Umbilical cord (tissue), 2 donors: ENCODE measurements around the gene DIAPH1. TPM values are rescaled to one million over a fixed set of nuclear protein-coding genes. Genes with fewer than 3 reads are reported as not detected.
A peak's percentile ranks its signal among the peaks of the same experiment; 100 is the strongest.

Experiments
- DNase-seq: peaks from one replicate; pipeline ENCODE4 v3.0.0-alpha.2; 2015; ENCODE audit warnings: low spot score
- total RNA-seq: library from RNA; depleted of rRNA; stranded (reverse); fragments of >200 nt; gene quantifications from one replicate; pipeline ENCODE4 v1.2.3, GENCODE V29; 2014; ENCODE audit warnings: low replicate concordance; ENCODE audit not compliant: insufficient read depth

Gene DIAPH1
- 16.9 TPM for total RNA-seq

DNA sequence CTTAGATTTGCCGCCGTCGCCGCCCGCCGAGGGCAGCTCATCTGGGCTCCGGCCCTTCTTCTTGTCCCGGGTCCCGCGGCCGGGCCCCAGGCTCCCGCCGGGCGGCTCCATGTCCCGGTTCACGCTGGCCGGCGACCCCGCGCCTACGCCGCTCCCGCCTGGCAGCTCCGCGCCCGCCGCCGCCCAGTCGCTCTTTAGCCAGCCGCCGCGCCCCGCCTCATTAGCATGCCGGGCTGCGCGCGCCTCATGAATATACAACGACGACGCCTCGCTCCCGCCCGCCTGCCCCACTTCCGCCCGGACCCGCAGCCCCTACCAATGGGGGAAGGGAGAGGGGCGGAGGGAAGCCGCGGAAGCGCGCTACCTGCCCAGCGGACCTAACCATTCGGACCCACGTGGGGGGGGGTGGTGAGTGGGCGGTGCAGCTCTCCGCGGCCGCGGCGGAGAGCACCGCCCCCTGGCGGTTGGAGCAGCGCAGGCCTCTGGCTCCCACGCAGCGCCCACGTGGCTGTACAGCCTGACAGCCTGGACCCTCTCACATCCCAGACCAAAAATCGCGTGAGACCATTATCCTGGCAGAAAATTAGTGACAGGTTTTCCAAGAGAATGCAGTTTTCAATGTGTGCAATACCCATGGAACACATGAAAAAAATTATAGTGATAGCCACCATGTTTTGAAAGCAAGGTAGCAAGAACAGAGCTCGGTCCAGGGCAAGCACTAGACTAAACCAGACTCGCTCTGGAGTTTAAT, at the start of gene DIAPH1:
Gene DIAPH1 (minus strand): TSS at position 197 of the 751 bp plus-strand sequence. CDS start 86 bp downstream, at position 111.
- DNase-seq, result peak; percentile 97

DNA sequence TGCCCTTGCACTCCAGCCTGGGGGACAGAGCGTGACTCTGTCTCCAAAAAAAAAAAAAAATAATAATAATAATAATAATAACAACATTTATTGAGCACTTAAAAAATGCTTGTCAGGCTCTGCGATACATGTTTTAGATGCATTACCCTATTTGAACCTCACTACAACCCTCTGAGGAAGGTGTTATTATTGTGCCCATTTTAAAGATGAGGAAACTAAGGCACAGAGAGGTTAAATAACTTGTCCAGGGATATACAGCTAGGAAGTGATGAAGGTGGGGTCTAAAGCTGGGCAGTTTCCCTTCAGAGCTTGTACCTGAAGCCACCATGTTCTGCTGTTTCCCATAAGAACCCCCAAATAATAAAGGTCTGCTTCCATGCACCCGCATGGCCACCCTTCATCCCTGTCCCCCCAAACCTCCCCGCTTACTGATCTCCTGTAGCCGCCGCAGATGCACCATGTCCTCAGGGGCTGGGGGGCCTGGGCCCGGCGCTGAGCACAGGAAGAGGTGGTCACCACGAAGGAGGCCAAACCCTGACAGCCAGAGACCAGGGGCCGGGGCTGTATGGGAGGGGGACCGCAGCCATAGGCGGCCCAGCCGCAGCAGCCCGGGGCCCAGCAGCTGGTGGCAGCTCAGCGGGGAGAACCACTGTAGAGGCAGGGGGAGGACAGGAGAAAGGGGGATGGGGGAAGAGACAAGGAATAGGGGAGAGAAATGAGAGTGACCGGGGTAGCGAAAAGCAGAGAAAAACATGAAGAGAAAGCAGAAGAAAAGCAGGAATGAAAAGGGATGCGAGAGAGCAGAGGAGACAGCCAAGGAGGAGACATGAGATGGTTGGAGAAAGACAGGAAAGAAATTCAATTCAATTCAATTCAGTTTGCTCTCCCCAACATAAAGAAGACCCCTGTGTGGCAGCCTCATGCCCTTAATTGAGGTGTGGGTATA, 47.5 kb upstream of the DIAPH1 start:
- DNase-seq, result no peak

DNA sequence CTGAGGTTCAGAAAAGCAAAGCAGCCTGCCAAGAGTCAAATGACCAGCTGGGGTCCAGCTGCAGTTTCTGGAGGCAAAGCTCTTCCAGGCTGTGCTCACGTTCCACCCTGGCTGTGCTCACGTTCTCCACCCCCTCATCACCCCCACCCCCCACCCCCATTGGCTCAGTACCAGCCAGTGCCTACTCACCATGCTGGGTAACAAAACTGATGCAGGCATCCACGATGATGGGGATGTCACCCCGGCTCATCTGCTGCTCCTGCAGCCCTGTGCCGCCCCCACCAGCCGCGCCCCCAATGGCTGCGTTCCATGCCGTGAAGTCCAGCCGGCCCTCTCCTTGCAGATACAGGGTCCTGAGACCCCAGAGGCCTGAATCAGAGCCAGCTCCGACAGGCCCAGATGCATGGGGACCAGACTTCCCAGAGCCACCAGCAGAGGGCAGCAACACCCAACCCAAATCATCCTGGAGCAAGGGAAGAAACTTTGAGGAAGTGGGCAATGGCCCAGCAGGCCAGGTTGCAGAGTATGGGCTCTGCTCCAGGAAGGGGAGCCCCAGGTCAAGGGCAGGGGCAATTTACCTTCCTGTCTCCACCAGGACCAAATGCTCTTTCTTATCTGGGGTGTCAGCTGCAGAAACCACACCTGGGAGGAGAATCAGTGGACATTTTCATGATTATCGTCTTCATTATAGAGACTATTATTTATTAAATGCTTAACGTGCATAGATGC, 46.1 kb upstream of the DIAPH1 start:
- peak; percentile 70 for DNase-seq

DNA sequence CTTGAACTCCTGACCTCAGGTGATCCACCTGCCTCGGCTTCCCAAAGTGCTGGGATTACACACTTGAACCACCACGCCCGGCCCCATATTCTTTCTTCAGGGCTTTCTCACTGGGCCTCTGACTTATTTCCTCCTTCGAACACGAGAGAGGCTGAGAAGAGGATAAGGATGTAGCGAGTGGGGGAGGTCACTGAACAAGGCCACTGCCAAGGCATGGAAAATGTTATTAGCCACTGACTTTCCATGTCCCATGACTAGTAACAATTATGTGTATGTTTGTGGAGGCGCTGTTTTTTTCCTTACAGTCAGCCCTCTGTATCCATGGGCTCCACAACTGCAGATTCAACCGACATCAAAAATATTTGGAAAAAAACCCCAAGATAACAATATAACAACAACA, 44.7 kb upstream of the DIAPH1 start:
- DNase-seq, result no peak

DNA sequence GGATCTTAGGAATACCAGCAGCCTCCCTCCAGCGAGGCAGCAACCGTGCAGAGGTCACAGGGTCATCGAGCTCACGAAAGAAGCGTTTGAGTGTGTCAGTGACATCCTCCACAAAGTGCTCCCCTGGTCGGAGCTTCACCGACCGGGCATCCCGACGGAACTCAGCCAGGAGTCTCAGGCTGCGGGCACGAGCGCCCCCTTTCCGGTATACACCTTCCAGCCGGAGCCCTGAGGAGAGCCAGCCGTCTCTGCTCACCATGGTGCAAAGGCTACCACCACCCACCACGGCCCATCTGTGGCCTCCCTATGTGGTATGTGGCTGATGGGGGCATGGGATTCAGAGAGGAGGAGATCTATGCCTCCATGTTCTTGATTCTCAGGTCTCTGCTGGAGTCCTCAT, 43.2 kb upstream of the DIAPH1 start:
- no peak for DNase-seq

DNA sequence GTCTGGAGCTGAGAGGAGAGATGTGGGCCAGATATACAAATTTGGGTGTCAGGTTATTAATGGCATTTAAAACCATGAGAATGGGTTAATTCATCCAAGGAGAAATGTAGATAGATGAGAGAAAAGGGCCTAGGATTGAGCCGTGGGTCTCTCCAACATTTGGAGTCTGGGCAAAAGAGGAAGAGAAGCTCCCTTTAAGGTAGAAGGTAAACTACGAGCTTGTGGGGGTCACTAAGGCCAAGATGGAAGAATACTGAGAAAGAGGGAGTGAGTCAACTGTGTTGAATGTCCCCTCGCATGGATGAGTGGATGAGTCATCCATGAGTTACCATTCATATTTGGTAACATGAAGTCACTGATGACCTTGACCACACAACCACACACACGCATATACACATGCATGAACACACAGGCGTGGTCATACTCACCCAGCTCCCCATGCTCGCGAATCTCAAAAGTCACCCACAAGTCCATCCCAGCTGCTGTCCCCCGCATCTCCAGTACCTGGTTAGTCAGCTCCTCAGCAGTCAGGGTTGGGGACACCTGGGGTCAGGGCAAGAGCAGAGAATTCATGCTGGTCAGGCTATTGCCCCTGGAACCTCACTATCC, 39.2 kb upstream of the DIAPH1 start:
- DNase-seq, result no peak

DNA sequence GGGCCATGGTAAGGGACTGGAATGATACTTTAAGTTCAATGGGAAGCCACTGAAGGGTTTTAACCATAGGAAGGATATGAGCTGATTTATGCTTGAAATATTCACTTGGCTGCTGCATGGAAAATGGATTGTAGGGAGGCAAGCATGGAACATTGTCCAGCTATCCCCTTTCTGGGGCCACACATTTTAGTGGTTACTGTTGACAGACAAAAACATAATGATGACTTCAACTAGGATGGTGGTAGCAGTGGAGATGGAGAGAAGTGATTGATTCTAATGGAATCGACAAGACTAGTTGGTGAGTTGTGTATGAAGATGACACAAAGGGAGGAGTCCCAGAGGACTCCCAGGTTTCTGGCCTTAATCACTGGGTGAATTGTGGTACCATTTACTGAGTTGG, 38.6 kb upstream of the DIAPH1 start:
- no peak for DNase-seq

DNA sequence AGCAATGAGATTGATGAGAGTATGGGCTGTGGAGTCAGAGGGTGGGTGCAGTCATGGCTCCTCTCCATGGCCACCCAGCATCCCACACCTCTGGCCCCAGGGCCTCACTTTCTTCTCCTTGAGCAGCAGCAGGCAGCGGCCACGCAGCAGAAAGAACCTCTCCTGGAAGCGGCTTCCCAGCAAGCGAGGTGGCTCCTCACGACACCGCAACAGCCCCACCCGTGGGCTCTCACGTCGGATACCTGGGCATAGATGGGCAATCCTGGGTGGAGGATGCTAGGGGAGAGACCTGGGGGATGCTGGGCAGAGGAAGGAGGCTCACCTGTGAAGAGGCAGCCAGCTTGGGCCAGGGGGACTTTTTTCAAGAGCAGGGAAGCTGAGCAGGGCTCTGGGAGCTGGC, 37.6 kb upstream of the DIAPH1 start:
- DNase-seq, result no peak

DNA sequence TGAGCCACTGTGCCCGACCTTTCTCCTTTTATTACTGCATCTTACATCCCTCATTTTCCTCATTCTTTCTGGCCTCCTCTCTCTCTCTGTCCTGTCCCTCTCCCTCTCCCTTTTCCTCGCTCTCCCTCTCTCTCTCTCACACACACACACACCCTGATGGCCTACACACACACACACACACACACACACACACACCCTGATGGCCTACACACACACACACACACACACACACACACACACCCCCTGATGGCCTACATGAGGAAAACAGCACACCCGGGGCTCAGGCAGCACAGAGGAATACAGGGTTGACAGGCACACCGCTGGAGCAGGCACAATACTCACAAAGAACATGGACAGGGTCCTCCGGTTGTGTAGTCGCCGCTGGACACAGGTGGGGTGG, 36.2 kb upstream of the DIAPH1 start:
- DNase-seq, result no peak

DNA sequence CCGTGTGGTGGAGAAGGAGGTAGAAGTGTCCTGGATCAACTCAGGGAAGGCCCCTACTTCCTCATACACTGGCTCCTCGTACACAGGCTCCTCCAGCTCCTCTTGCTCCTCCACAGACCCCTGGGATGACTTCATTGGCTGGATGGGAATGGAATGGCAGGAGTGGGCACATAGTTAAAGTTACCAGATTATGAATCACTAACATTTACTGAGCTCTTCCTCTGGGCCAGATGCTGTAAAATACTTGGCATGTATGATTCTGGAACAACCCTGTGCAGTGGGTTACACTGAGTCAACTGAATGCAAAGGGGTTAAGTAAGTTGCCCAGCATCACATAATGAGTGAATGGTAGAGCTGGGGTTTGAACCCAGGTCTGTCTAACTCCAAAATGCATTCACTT, 35.5 kb upstream of the DIAPH1 start:
- DNase-seq, result no peak

DNA sequence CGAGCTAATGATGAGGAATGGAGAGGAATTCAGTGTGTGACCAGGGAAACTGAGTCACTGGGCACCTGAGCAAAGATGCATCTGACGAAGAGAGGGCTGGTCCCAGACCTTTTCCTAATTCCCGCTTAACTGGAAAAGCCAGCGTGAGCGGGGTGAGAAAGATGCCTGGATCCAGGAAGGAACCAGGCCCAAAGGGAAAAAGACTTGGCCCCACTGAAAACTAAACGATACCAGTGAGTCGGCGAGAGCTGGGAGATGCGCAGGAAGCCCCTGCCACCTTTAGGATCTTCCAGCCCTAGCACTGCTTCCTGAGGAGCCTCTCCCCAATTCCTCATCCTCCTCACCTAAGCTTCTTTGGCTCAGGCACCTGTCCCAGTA, 32.9 kb upstream of the DIAPH1 start:
- DNase-seq, result no peak

DNA sequence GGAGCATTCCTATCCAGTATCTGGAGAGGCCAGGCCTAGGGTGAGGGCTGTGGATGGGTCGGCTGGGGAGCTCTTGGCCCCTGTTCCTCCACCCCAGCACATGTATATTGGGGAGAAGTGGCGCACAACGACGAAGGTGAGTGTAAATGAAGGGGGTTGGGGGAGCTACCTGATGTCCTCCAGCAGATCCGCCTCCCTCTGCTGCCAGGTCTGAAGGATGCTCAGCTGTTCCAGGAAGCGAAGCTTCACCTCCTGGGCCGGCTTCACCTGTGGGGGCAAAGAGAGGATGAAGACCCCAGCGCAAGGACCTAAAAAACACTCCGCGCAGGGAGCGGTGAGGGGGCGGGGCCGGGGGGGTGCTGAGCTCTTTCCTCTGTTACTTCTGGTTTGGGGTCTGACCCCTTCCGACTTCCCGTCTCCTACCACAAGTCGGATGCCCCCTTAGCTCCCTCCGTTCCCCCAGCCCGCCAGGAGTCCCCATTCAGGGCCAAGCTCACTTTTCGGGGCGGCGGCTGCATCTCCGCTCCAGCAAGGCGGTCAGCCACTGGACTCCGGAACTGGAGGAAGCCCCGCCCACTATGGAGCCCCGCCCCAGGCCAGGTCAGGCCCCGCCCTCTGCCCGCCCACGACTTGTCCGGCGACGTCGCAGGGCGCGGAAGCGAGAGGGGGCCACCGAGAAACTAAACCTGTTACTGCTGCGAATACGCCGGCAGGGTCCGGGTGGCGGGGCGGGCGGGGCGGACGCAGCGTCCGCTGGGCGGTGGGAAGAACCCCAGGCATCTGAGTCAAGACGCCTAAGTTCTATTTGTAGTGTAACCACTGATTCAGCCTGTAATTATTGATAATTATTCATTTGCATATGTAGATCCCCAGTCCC, 32.3 kb upstream of the DIAPH1 start, which contains the start of gene FCHSD1:
Gene FCHSD1 (minus strand): TSS at position 568 of the 877 bp plus-strand sequence. CDS start 50 bp downstream, at position 518.
- DNase-seq, result peak; percentile 76

DNA sequence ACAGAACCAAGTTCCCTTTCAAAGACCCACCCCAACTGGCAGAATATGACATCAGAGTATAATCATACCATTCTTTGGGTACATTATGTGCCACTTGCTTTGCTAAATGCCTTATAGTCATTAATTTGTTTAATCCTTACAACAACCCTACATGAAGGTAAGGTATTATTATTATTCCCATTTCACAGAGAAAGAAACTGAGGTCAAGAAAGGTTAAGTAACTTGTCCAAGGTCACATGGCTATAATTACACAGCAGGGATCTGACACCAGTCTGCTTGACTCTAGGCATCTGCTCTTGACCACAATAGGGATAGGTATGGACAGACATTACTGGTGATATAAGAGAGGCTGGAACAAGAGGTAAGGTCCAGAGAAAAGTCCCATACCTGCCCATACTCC, 31.2 kb upstream of the DIAPH1 start:
- no peak for DNase-seq

DNA sequence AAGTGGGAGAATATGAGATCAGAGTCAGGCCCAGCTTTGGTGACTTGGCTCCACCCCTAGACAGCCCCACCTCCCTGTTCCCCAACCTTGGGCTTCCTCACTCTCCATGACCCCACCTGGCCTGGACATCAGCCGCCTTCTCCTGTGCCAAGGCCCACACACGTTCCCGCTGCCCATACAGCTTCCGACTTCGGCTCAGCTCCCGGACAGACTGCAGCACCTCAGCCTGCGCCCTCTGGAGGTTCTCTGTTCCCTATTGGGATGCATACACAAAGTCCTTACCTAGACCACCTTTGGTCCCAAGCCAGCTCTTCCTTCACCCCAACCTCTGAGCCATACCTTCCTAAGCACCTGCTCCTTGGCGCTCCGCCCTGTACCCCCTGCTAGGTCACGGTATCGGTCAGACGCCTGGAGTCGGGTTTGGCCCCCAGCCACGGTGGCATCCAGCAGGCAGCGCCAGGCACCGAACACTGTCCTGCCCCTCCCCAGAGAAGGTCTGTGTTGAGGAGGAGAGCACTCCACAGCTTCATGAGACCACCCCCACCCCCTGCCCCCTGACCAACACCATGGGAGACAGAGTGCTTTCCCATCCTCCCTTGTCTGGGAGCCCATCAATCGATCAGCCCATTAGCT, 30.4 kb upstream of the DIAPH1 start:
- no peak for DNase-seq

DNA sequence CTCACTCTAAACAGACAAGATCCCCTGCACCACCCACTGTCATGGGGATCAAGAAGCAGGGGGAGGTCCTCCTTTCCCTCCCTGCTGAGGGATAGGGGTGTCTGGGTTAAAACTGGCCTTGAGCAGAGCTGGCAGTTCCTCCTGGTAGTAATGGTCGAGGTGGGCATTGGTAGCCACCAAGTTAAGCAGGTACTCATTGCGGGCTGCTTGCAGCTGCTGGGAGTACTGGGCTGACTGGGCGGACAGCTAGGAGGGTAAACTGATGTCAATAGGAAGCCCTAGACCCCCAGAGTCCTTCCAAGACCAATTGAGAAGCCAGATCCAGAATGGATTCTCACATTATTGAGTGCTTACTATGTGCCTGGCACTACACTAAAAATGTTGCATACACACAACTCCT, 29.1 kb upstream of the DIAPH1 start:
- DNase-seq, result no peak

DNA sequence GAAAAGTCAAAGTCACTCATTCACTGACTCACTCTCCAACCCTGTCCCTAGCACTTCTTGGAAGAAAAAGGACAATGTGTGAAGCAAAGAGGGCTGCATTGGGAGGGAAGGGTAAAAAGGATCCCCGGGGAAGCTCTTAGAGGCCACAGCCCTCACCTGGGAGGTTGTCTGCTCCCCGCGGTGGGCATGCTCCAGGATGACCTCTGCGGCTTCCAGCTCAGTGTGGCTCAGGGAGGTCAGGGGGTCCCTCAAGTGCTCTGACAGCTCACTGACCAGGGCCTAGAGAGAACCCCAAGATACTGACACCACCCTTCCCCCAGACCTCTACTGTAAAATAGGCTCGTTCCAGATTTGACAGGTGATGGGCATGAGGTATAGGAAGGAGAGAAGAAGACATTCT, 28.4 kb upstream of the DIAPH1 start:
- DNase-seq, result no peak

DNA sequence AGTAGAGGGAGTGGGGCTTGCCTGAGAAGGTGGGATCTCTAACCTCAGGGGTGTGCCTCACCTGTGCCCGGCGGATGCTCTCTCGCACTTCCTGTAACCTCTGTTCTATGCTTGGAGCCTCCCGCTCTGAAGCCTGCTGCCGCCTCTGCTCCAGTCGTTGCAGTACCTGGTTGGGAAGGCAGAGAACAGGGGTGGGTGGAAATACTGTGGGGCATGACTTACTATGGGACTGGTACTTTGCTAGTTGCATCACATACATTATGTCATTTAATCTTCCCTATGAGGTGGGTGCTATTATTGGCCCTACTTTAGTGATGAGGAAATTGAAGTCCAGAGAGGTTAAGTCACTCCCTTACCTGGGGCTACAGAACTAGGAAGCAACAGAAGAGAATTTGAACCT, 27.2 kb upstream of the DIAPH1 start:
- no peak for DNase-seq

DNA sequence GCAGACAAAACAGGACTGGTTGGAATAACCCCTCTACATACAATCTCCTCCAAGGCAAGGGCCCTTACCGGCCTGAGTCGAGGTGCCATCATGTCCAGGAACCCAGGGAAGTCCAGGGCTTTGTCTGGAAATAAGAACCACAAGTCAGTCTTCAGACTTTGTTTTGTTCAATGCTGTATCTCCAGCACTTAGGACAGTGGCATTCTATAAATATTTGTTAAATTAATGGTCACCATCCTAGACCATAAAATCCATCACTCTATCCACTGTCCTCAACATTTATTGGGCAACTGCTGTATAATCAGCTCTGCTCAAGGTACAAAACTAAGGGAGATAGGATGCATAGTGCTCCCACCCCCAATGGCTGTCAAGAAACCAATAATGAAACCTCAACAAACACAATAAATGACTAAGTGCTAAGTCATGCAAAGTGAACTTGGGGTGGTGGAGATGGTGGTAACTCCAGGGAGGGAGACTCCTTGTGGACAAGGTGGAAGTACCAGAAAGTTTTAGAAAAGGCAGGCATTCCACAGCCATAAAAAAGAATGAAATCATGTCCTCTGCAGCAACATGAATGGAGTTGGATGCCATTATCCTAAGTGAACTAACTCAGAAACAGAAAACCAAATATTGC, 23.0 kb upstream of the DIAPH1 start:
- no peak for DNase-seq

DNA sequence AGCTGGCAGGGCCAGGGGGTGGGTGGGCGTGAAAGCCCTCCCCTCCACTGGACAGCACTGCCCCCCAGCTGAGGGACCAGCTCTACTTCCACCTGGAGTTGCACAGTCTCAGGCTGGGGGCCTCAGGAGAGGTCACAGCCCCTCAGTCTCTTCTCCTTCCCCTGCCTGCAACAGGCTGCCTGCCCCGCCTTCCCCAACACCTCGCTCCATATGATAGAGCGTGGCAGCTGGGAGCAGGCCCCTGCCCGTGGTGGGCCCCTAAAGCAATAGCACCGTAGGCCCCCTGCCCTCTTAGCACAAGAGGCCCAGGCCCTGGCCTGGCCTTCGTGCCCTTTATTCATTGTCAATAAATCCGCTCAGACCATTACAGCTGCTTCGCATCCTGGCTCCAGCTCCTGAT, 21.9 kb upstream of the DIAPH1 start:
- no peak for DNase-seq

DNA sequence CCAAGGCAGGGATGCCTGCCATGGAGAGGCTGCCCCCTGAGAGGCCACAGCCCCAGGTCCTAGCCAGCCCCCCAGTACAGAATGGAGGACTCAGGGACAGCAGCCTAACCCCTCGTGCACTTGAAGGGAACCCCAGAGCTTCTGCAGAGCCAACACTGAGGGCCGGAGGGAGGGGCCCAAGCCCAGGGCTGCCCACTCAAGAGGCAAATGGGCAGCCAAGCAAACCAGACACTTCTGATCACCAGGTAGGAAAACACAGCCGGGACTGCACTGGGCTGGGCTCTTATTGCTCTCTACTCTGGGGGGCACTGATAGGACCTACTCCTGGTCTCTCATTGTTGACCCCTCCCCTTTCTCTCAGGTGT, 21.2 kb upstream of the DIAPH1 start:
- no peak for DNase-seq
